ENCODE data around the gene C1RL. TPM values are rescaled to one million over a fixed set of nuclear protein-coding genes. Genes with fewer than 3 reads are reported as not detected.
A peak's percentile ranks its signal among the peaks of the same experiment; 100 is the strongest.

The C1RL gene
- total RNA-seq, 4 donors from 2014 or later = 85.9 to 126 (median 107) TPM

DNA sequence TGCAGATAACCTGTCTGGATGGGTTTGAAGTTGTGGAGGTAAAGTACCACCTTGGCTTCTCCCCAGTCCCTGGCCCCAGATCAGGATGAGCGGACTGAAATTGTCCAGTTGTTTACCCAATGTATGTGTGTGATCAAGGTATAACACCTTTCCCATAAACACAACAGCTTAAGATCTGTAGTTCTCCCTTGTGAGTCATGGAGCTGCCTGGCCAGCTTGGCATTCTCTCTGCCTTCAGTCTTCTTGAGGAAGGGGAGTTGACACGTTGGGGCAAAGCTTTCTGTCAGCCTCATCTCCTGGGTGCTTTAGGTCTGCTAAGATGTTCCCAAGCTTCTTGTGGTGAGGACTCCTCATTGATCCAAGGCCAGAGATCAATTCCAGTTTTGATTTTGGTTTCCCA is 42.4 kb downstream of the C1RL start:
- no peak for TF ChIP-seq CTCF (IDR thresholded peaks at IDR 0.05)
- ATAC-seq (ENCODE audit: low FRiP score) (no peak), DNase-seq (ENCODE audit: low spot score) (no peak)

DNA sequence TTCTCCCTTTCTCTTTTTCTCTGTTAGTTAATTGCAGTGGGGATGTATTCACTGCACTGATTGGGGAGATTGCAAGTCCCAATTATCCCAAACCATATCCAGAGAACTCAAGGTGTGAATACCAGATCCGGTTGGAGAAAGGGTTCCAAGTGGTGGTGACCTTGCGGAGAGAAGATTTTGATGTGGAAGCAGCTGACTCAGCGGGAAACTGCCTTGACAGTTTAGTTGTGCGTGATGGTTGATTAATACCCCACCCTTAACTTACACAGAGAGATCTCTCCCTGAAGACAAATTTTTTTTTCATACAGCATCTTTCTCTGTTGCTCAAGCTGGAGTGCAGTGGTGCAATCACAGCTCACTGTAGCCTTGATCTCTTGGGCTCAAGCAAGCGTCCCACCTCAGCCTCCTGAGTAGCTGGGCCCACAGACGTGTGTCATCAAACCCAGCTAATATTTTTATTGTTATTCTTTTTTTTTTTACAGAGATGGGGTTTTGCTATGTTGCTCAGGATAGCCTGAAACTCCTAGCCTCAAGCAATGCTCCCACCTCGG is 43.9 kb downstream of the C1RL start:
- no peak for DNase-seq (ENCODE audit: low spot score)
- no peak for TF ChIP-seq CTCF (IDR thresholded peaks at IDR 0.05)
- no peak for ATAC-seq (ENCODE audit: low FRiP score)

- no peak for DNase-seq (ENCODE audit: low spot score)
- TF ChIP-seq CTCF (IDR thresholded peaks at IDR 0.05) = no peak
- ATAC-seq (ENCODE audit: low FRiP score) = no peak
Measured at GRCh38 chr12:7064516-7064915, 44.5 kb downstream of the C1RL start.

- DNase-seq (ENCODE audit: low spot score) = no peak
- no peak for ATAC-seq (ENCODE audit: low FRiP score)
- no peak for TF ChIP-seq CTCF (IDR thresholded peaks at IDR 0.05)
Measured at GRCh38 chr12:7061596-7061995, 47.4 kb downstream of the C1RL start.

GRCh38 chr12:7061138-7061537 is 47.9 kb downstream of the C1RL start:
- TF ChIP-seq CTCF (IDR thresholded peaks at IDR 0.05) = no peak
- DNase-seq (ENCODE audit: low spot score) (no peak), ATAC-seq (ENCODE audit: low FRiP score) (no peak)

GRCh38 chr12:7060353-7060954 is 48.6 kb downstream of the C1RL start, which contains the start of gene C1S:
TSS of gene C1S (plus strand) at chr12:7060718. CDS start at chr12:7061913, 1,195 bp downstream.
- peak in 2 of 3 donors; percentile 20 to 82 for TF ChIP-seq CTCF (IDR thresholded peaks at IDR 0.05)
- DNase-seq (ENCODE audit: low spot score) (peak; percentile 35), ATAC-seq (ENCODE audit: low FRiP score) (peak; percentile 99)

DNA sequence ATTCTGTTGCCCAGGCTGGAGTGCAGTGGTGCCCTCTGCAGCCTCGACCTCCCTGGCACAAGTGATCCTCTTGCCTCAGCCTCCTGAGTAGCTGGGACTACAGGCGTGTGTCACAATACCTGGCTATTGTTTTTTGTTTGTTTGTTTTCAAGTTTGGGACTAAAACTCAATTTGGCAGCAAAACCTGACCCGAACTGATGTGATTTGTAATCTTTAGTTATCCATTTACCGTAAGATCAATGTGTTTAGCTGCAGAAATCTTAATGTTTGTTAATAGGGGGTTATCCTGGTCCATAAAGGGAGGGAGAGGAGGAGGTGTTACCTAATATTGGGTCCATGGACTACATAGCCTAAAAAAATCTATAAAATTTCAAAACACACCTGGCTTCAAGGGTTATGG is 49.2 kb downstream of the C1RL start:
- TF ChIP-seq CTCF (IDR thresholded peaks at IDR 0.05) = no peak
- no peak for DNase-seq (ENCODE audit: low spot score)
- ATAC-seq (ENCODE audit: low FRiP score) = no peak
